HepG2 (cell line): ENCODE results near the gene DNMT3A. TPM values are rescaled to one million over a fixed set of nuclear protein-coding genes. Genes with fewer than 3 reads are reported as not detected.

Experiments used
- ATAC-seq: fragments of 200-7000 bp; cut with Tn5 transposase; 3 replicates; pipeline ENCODE4 v1.9.1; 2020; ENCODE audit warnings: mild to moderate bottlenecking, moderate library complexity
- BruUV-seq: library from RNA; stranded (reverse); fragments of 400-500 nt; replicated peaks from 2 replicates; lab custom pipeline; 2021; lab: Mats Ljungman, UMichigan
- CTCF ChIA-PET: fragments of 300-600 bp; formaldehyde crosslinking; extraction: SDS; loops from one replicate; lab custom pipeline; 2021; ENCODE audit warnings: low total read pairs, inconsistent platforms, low intra/inter-chr PET ratio; lab: Yijun Ruan, JAX
- POLR2A ChIA-PET: fragments of 350-600 bp; sonication (Branson Sonifier 250); formaldehyde crosslinking; loops from one replicate; lab custom pipeline; 2020; ENCODE audit warnings: antibody characterized with exemption, inconsistent platforms; lab: Yijun Ruan, JAX
- DNase-seq: peaks from one replicate; pipeline ENCODE4 v3.0.0-alpha.2; 2015; ENCODE audit warnings: low spot score
- FAIRE-seq: peaks from 3 replicates; lab custom pipeline; 2011; peaks lifted over from hg19 to GRCh38; lab: Jason Lieb, UNC
- H2AFZ ChIP-seq: one replicate; pipeline ENCODE4 v1.6.1; 2011; ENCODE audit warnings: low read length, inconsistent platforms
- H3K27ac ChIP-seq: fragments of 300-600 bp; 3 replicates; pipeline ENCODE4 v1.8.0; 2011; ENCODE audit warnings: mixed run types, mild to moderate bottlenecking, mixed read lengths, low read length, inconsistent platforms; ENCODE audit not compliant: insufficient read depth; ENCODE audit errors: extremely low read length
- H3K27me3 ChIP-seq, 2 experiments: fragments of 200-600 bp in 1 of 2; 2 replicates in 1 of 2; 3 replicates in 1 of 2; pipeline versions ENCODE4 v1.6.0 to v1.8.0; 2011; ENCODE audit warnings: low read length in 2 of 2, mild to moderate bottlenecking in 2 of 2, moderate library complexity in 2 of 2, inconsistent platforms in 1 of 2; ENCODE audit not compliant: insufficient read depth in 2 of 2, control insufficient read depth in 1 of 2
- H3K36me3 ChIP-seq, 2 experiments: fragments of 200-600 bp in 1 of 2; replicated peaks in 1 of 2; 2 replicates in 1 of 2; 3 replicates in 1 of 2; pipeline versions ENCODE4 v1.5.1 to v1.8.0; 2011; ENCODE audit warnings: low read length in 2 of 2, inconsistent platforms in 1 of 2; ENCODE audit not compliant: insufficient read depth in 2 of 2, control insufficient read depth in 1 of 2
- H3K4me1 ChIP-seq: 2 replicates; pipeline ENCODE4 v1.5.1; 2012; ENCODE audit warnings: low read length, inconsistent platforms; ENCODE audit not compliant: insufficient read depth
- H3K4me2 ChIP-seq: 2 replicates; pipeline ENCODE4 v1.6.0; 2011; ENCODE audit warnings: low read depth, low read length, inconsistent platforms
- H3K4me3 ChIP-seq, 3 experiments: fragments of 200-600 bp in 1 of 3; sonication (generic), shearing (Covaris generic) in 1 of 3; replicated peaks in 1 of 3; 2 replicates each; pipeline ENCODE4 v1.5.1; 2011 to 2016; ENCODE audit warnings: low read length in 3 of 3, inconsistent platforms in 2 of 3, low read depth in 2 of 3, mild to moderate bottlenecking in 2 of 3, control low read depth in 1 of 3, mixed read lengths in 1 of 3; ENCODE audit not compliant: insufficient read depth in 1 of 3
- H3K79me2 ChIP-seq: one replicate; pipeline ENCODE4 v1.6.1; 2011; ENCODE audit warnings: low read length, inconsistent platforms; ENCODE audit not compliant: insufficient read depth
- H3K9ac ChIP-seq: 2 replicates; pipeline ENCODE4 v1.6.0; 2011; ENCODE audit warnings: mild to moderate bottlenecking, low read depth, low read length, inconsistent platforms; ENCODE audit not compliant: insufficient read depth
- H3K9me3 ChIP-seq: 2 replicates; pipeline ENCODE4 v1.5.1; 2012; ENCODE audit warnings: mild to moderate bottlenecking, low read length
- H4K20me1 ChIP-seq: 2 replicates; pipeline ENCODE4 v1.6.0; 2011; ENCODE audit warnings: inconsistent platforms, mild to moderate bottlenecking, low read length, moderate library complexity; ENCODE audit not compliant: insufficient read depth
- CTCF ChIP-seq: sonication (generic); formaldehyde crosslinking; IDR thresholded peaks from 2 replicates; pipeline ENCODE4 v1.5.0; 2020; ENCODE audit warnings: mild to moderate bottlenecking, missing genetic modification reagents, moderate library complexity
- NR2F2 ChIP-seq: IDR thresholded peaks from 2 replicates; pipeline ENCODE4 v1.6.1; 2012; ENCODE audit warnings: low read depth, inconsistent platforms, borderline replicate concordance
- SPEN ChIP-seq: sonication (generic); formaldehyde crosslinking; IDR thresholded peaks from 2 replicates; pipeline ENCODE4 v1.5.1; 2020; ENCODE audit warnings: low read depth, mild to moderate bottlenecking, missing genetic modification reagents
- TEAD3 ChIP-seq: optimal IDR thresholded peaks from 2 replicates; pipeline ENCODE3; 2016; ENCODE audit warnings: borderline replicate concordance
- ZMYM3 ChIP-seq: sonication (generic); formaldehyde crosslinking; IDR thresholded peaks from 2 replicates; pipeline ENCODE4 v1.5.1; 2020; ENCODE audit warnings: mild to moderate bottlenecking, missing genetic modification reagents
- ZNF329 ChIP-seq: sonication (generic); formaldehyde crosslinking; IDR thresholded peaks from 2 replicates; pipeline ENCODE4 v1.9.0; 2021; ENCODE audit warnings: low read depth, mild to moderate bottlenecking, missing genetic modification reagents
- ZNF572 ChIP-seq: sonication (generic); formaldehyde crosslinking; IDR thresholded peaks from 2 replicates; pipeline ENCODE4 v1.5.1; 2020; ENCODE audit warnings: mild to moderate bottlenecking, missing genetic modification reagents
- ZNF629 ChIP-seq: sonication (generic); formaldehyde crosslinking; conservative IDR thresholded peaks from 2 replicates; pipeline ENCODE4 v1.5.0; 2020; ENCODE audit warnings: missing genetic modification reagents
- WGBS: methylation state at CpG from one replicate; pipeline ENCODE4 v1.1.6; 2017; ENCODE audit warnings: low lambda C conversion rate; 5-methylcytosine and 5-hydroxymethylcytosine counted together
- in situ Hi-C: cut with HindIII; loops from 2 replicates; pipeline ENCODE4 v1.10.0; 2017; ENCODE audit warnings: low pct_unique_long_range_greater_than_20kb; ENCODE audit not compliant: extremely low pct_ligation_motif_present
- intact Hi-C: fragments of 100-400 bp; cut with micrococcal nuclease; formaldehyde crosslinking; loops from one replicate; pipeline ENCODE4 v1.10.0; 2022; ENCODE audit not compliant: unreplicated experiment
- polyA plus RNA-seq, 8 experiments: library from polyadenylated mRNA; depleted of rRNA in 3 of 8; stranded (reverse) in 7 of 8; unstranded in 1 of 8; fragments of >200 nt; fragmentation: Illumina TruSeq in 4 of 8; extraction: Trizol in 4 of 8; gene quantifications; 2 replicates each; pipeline versions ENCODE4 v1.2.1 to v1.2.3, GENCODE V29; 2011 to 2016; ENCODE audit warnings: low read depth in 4 of 8, missing spikeins in 1 of 8, mixed read lengths in 1 of 8; ENCODE audit not compliant: insufficient read depth in 1 of 8
- total RNA-seq, 5 experiments: library from RNA; depleted of rRNA; stranded (reverse); fragments of >200 nt; fragmentation: Illumina TruSeq; extraction: Trizol; gene quantifications; 2 replicates each; pipeline ENCODE4 v1.2.3, GENCODE V29; 2016; ENCODE audit warnings: low read depth in 1 of 5

DNMT3A gene
- total and polyA plus RNA-seq, 2 of the 13 experiments (the other 11 are each of a cell fraction or from before 2014, with no cell fraction given) = 14.7 to 29.1 TPM

DNA sequence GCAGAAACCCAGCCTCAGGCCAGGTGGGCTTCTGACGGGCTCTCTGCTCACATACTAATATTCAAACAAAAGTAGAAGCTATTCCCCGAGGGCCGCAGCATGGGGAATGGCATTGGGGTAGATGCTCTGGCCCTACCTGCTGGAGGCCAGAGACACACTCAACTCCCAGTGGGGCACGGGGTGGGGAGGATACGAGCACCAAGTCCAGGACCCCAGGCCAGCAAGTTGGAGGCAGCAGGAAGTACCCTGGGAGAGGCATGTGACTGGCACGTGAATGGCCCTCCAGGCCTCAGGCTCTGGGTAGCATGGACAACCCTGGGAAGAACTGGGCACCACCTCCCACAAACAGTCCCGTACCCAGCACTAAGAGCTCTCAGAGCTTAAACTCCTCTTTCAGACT lies 3.8 kb downstream of the DNMT3A start (continued):
- TF ChIP-seq NR2F2 (no peak), ZNF329 (no peak)
- TF ChIP-seq, all 625 proteins: peak for 0

DNA sequence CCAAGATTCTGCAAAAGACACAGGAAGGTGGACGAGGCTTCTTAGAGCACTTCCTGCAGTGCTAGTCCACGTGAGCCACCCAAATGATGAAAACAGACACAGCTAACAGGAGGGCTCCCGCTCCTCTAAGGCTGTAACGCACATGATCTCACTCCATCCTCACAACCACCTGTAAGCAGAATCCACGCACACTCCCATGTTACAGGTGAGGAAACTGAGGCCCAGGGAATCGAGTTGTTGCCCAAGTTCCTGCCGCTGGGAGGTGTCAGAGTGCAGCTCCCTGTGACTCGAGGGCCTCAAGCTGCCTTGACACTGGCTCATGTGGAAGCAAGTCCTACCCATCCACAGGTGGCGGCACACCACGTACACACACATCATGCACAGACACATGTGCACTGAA lies 4.4 kb downstream of the DNMT3A start:
- no peak overlapping the region for H3K4me3 ChIP-seq
- TF ChIP-seq CTCF (peak; percentile 40; the same call in 1 of the 2 replicates), ZNF629 (CRISPR knock-in tag) (peak; percentile 88), SPEN (CRISPR knock-in tag) (no peak), TEAD3 (peak; percentile 50), ZNF572 (CRISPR knock-in tag) (no peak), ZMYM3 (CRISPR knock-in tag) (peak; percentile 70; the same call in 1 of the 2 replicates)
- TF ChIP-seq, all 625 proteins: peak for 4
- POLR2A ChIA-PET = no interaction called here
- Histone ChIP-seq H4K20me1 (no peaks in the 10 kb centered on the region; the same call in 1 of the 2 replicates), H3K36me3 (no peaks in the 10 kb centered on the region), H3K4me2 (no peak overlapping the region), H3K79me2 (no peaks in the 10 kb centered on the region), H3K9ac (no peak overlapping the region), H3K27ac (no peak overlapping the region), H3K9me3 (no peaks in the 10 kb centered on the region), H2AFZ (no peak overlapping the region), H3K27me3 (peaks cover 0 to 20% of the 10 kb centered on the region in 2 experiments; a peak in 2 of 5 replicates), H3K4me1 (peaks cover 32% of the 10 kb centered on the region)
- 74% methylated on average over 9 of the region's 10 CpGs for WGBS
- BruUV-seq = no TSS peak
- ATAC-seq (no peak), FAIRE-seq (no peak), DNase-seq (no peak)
- intact Hi-C loops (no loop called here), in situ Hi-C loops (no loop called here)
- CTCF ChIA-PET = no interaction called here
